A549 (cell line): ENCODE data around the gene NEURL1. TPM values are rescaled to one million over a fixed set of nuclear protein-coding genes. Genes with fewer than 3 reads are reported as not detected.
A peak's percentile ranks its signal among the peaks of the same experiment; 100 is the strongest.

Source experiments
- ATAC-seq, 2 experiments: fragments of 200-7000 bp in 1 of 2; fragments of >200 bp in 1 of 2; cut with Nextera tagmentation in 1 of 2; cut with Tn5 transposase in 1 of 2; 3 replicates each; pipeline versions ENCODE4 v1.8.0 to v1.9.1; 2018 to 2020; ENCODE audit warnings: mild to moderate bottlenecking in 1 of 2, moderate library complexity in 1 of 2
- CTCF ChIA-PET: fragments of 300-600 bp; sonication (Branson Sonifier 250); formaldehyde crosslinking; extraction: SDS; loops from one replicate; lab custom pipeline; 2021; ENCODE audit warnings: antibody characterized with exemption, inconsistent platforms; lab: Yijun Ruan, JAX
- POLR2A ChIA-PET: fragments of 350-600 bp; formaldehyde crosslinking; extraction: SDS; loops from one replicate; lab custom pipeline; 2021; ENCODE audit warnings: antibody characterized with exemption, inconsistent platforms; lab: Yijun Ruan, JAX
- DNase-seq, 2 experiments: peaks; one replicate each; pipeline versions ENCODE4 v3.0.0 to v3.0.0-alpha.2; 2011 to 2016; ENCODE audit warnings: low read depth in 1 of 2, low spot score in 1 of 2
- FAIRE-seq: peaks from 2 replicates; lab custom pipeline; 2011; peaks lifted over from hg19 to GRCh38; lab: Jason Lieb, UNC
- H3K27ac ChIP-seq, 2 experiments: fragments of >200 bp; sonication (Bioruptor Twin); formaldehyde crosslinking; 3 replicates each; pipeline ENCODE4 v1.5.1; 2016 to 2017
- H3K4me1 ChIP-seq: fragments of >200 bp; sonication (Bioruptor Twin); formaldehyde crosslinking; 3 replicates; pipeline ENCODE4 v1.6.1; 2016
- H3K4me2 ChIP-seq: fragments of >200 bp; sonication (Bioruptor Twin); formaldehyde crosslinking; 3 replicates; pipeline ENCODE4 v1.6.1; 2016
- H3K4me3 ChIP-seq: fragments of >200 bp; sonication (Bioruptor Twin); formaldehyde crosslinking; 3 replicates; pipeline ENCODE4 v1.5.1; 2016
- H3K9me3 ChIP-seq: fragments of >200 bp; sonication (Bioruptor Twin); formaldehyde crosslinking; 3 replicates; pipeline ENCODE4 v1.6.1; 2016
- BHLHE40 ChIP-seq: IDR thresholded peaks from 2 replicates; pipeline ENCODE4 v1.6.1; 2012; ENCODE audit warnings: low read depth, low read length, inconsistent platforms
- CBX2 ChIP-seq: fragments of 200-600 bp; sonication (generic); IDR thresholded peaks from 2 replicates; pipeline ENCODE4 v1.6.1; 2016; ENCODE audit warnings: low read depth, mild to moderate bottlenecking, borderline replicate concordance
- CEBPB ChIP-seq, 2 experiments: fragments of >200 bp in 1 of 2; sonication (Bioruptor Twin) in 1 of 2; formaldehyde crosslinking in 1 of 2; IDR thresholded peaks; 2 replicates each; pipeline ENCODE4 v1.6.1; 2012 to 2016
- CHD2 ChIP-seq: fragments of 150-350 bp; IDR thresholded peaks from 2 replicates; pipeline ENCODE4 v1.6.1; 2014; ENCODE audit warnings: low read length; ENCODE audit not compliant: partially characterized antibody
- EP300 ChIP-seq, 2 experiments: fragments of >200 bp; sonication (Bioruptor Twin); formaldehyde crosslinking; IDR thresholded peaks; 2 replicates in 1 of 2; 3 replicates in 1 of 2; pipeline ENCODE4 v1.6.1; 2016 to 2017
- ESRRA ChIP-seq: fragments of 150-350 bp; IDR thresholded peaks from 2 replicates; pipeline ENCODE4 v1.6.1; 2014; ENCODE audit warnings: mild to moderate bottlenecking, low read length, borderline replicate concordance
- FOSB ChIP-seq: fragments of 250-450 bp; sonication (Bioruptor Pico); IDR thresholded peaks from 2 replicates; pipeline ENCODE4 v1.5.0; 2020; ENCODE audit warnings: mild to moderate bottlenecking, moderate library complexity
- FOSL2 ChIP-seq, 2 experiments: fragments of 450-650 bp in 1 of 2; fragments of >200 bp in 1 of 2; sonication (Bioruptor Twin) in 1 of 2; formaldehyde crosslinking; IDR thresholded peaks; 2 replicates each; pipeline versions ENCODE4 v1.5.0 to v1.6.1; 2016 to 2020; ENCODE audit warnings: mild to moderate bottlenecking in 1 of 2, moderate library complexity in 1 of 2
- HDAC2 ChIP-seq: fragments of 200-600 bp; sonication (generic); IDR thresholded peaks from 2 replicates; pipeline ENCODE4 v1.6.1; 2016
- JUN ChIP-seq, 2 experiments: fragments of >200 bp; sonication (Bioruptor Twin); formaldehyde crosslinking; IDR thresholded peaks; 2 replicates in 1 of 2; 3 replicates in 1 of 2; pipeline ENCODE4 v1.6.1; 2016 to 2017
- KDM1A ChIP-seq: fragments of 200-600 bp; sonication (generic); IDR thresholded peaks from 2 replicates; pipeline ENCODE4 v1.6.1; 2016; ENCODE audit warnings: low read depth, mild to moderate bottlenecking
- KDM5A ChIP-seq: fragments of 200-600 bp; sonication (generic); IDR thresholded peaks from 2 replicates; pipeline ENCODE4 v1.6.1; 2016; ENCODE audit warnings: antibody characterized with exemption, mild to moderate bottlenecking
- MAFK ChIP-seq: fragments of 450-650 bp; IDR thresholded peaks from 2 replicates; pipeline ENCODE4 v1.6.1; 2014; ENCODE audit not compliant: partially characterized antibody
- MAZ ChIP-seq: fragments of 150-350 bp; IDR thresholded peaks from 2 replicates; pipeline ENCODE4 v1.6.1; 2014; ENCODE audit warnings: antibody characterized with exemption, low read depth, low read length, borderline replicate concordance
- NR3C1 ChIP-seq: fragments of >200 bp; sonication (Bioruptor Twin); formaldehyde crosslinking; IDR thresholded peaks from 3 replicates; pipeline ENCODE4 v1.6.1; 2017
- RCOR1 ChIP-seq: fragments of 150-350 bp; IDR thresholded peaks from 2 replicates; pipeline ENCODE4 v1.6.1; 2014; ENCODE audit warnings: antibody characterized with exemption, low read length, low read depth
- RFX5 ChIP-seq: fragments of 450-650 bp; IDR thresholded peaks from 2 replicates; pipeline ENCODE4 v1.7.1; 2014; ENCODE audit warnings: antibody characterized with exemption, mild to moderate bottlenecking, moderate library complexity
- ZFP36 ChIP-seq: fragments of 450-650 bp; IDR thresholded peaks from 2 replicates; pipeline ENCODE4 v1.6.1; 2014; ENCODE audit warnings: borderline replicate concordance; ENCODE audit not compliant: partially characterized antibody
- ZNF302 ChIP-seq: fragments of 250-450 bp; sonication (Bioruptor Pico); IDR thresholded peaks from 2 replicates; pipeline ENCODE4 v1.9.0; 2021; ENCODE audit warnings: inconsistent platforms, mild to moderate bottlenecking, moderate library complexity
- WGBS: methylation state at CpG from one replicate; pipeline ENCODE4 v1.1.6; 2017; ENCODE audit errors: missing lambda C conversion rate; 5-methylcytosine and 5-hydroxymethylcytosine counted together
- polyA plus RNA-seq, 4 experiments: library from polyadenylated mRNA; depleted of rRNA in 3 of 4; stranded (reverse); fragments of >200 nt; fragmentation: RNase III in 1 of 4; extraction: RNeasy Plus Mini Kit Qiagen cat#74134 plus additional on column Dnase treatment in 1 of 4; gene quantifications; 2 replicates in 3 of 4; 3 replicates in 1 of 4; pipeline ENCODE4 v1.2.3, GENCODE V29; 2011 to 2017
- TF ChIP-seq, protein P1 (sequence below): fragments of >200 bp; sonication (Bioruptor Twin); formaldehyde crosslinking; IDR thresholded peaks from 3 replicates; pipeline ENCODE4 v1.6.1; 2016
- TF ChIP-seq, protein P2 (sequence below): IDR thresholded peaks from 2 replicates; pipeline ENCODE4 v1.6.1; 2012
- TF ChIP-seq, protein P3 (sequence below): fragments of >200 bp; sonication (Bioruptor Twin); formaldehyde crosslinking; IDR thresholded peaks from 2 replicates; pipeline ENCODE4 v1.6.1; 2016

NEURL1 gene
- polyA plus RNA-seq, 2 of the 4 experiments (the other 2 are of a cell fraction), result 0.06 to 0.37 TPM

DNA sequence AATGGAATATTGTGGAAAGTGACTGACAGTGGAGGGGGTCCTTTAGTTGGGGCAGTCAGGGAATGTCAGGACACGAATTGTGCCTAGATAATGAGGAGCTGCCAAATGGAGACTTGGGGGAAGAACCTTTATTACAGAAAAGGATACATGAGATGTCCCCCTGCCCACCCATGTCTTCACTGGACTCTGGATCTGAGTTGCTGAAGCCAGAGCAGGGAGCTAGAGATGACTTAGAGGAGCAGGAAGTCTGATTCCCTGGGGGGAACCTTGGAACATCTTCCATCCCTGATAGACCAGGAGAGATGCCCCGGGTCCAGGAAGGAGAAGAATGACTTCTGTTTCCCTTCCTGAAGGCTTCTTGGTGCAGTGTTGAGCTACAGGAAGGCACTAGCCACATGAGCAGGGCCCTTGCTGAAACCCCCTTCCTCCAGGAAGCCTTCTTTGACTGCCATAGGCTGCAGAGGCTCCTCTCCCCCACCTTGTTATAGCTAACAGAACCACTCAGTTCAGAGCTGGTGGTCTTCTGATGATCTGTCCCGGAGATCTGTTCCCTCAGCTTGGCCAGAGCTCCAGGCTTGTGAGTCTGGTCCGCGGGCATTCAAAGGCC is 747 bp upstream of the NEURL1 start:
- Histone ChIP-seq H3K27ac (no peak overlapping the region), H3K9me3 (no peaks in the 10 kb centered on the region)
- TF ChIP-seq, protein P1, sequence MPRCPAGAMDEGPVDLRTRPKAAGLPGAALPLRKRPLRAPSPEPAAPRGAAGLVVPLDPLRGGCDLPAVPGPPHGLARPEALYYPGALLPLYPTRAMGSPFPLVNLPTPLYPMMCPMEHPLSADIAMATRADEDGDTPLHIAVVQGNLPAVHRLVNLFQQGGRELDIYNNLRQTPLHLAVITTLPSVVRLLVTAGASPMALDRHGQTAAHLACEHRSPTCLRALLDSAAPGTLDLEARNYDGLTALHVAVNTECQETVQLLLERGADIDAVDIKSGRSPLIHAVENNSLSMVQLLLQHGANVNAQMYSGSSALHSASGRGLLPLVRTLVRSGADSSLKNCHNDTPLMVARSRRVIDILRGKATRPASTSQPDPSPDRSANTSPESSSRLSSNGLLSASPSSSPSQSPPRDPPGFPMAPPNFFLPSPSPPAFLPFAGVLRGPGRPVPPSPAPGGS, result no peak
- no peak for TF ChIP-seq CHD2
- no peak for TF ChIP-seq JUN (IDR thresholded peaks at IDR 0.05)
- TF ChIP-seq ZFP36, result peak; percentile 52
- TF ChIP-seq, all 56 proteins: peak for 1
- CTCF ChIA-PET, result interaction anchor here (0.6 to 4.0 kb wide), 18 partner anchors 8 to 426 kb away, joined by 3 to 17 read pairs (median 4); no protein-coding TSS in a partner anchor
- no peak for ATAC-seq
- Histone ChIP-seq H3K4me1 (peaks cover 13% of the 10 kb centered on the region), H3K4me2 (peak overlapping the region; percentile 35; the same call in 2 of the 3 replicates), H3K4me3 (no peak overlapping the region)
- POLR2A ChIA-PET, result no interaction called here
- no peak for DNase-seq
- WGBS, result 85% methylated on average over 5 of the region's 5 CpGs
- no peak for FAIRE-seq

DNA sequence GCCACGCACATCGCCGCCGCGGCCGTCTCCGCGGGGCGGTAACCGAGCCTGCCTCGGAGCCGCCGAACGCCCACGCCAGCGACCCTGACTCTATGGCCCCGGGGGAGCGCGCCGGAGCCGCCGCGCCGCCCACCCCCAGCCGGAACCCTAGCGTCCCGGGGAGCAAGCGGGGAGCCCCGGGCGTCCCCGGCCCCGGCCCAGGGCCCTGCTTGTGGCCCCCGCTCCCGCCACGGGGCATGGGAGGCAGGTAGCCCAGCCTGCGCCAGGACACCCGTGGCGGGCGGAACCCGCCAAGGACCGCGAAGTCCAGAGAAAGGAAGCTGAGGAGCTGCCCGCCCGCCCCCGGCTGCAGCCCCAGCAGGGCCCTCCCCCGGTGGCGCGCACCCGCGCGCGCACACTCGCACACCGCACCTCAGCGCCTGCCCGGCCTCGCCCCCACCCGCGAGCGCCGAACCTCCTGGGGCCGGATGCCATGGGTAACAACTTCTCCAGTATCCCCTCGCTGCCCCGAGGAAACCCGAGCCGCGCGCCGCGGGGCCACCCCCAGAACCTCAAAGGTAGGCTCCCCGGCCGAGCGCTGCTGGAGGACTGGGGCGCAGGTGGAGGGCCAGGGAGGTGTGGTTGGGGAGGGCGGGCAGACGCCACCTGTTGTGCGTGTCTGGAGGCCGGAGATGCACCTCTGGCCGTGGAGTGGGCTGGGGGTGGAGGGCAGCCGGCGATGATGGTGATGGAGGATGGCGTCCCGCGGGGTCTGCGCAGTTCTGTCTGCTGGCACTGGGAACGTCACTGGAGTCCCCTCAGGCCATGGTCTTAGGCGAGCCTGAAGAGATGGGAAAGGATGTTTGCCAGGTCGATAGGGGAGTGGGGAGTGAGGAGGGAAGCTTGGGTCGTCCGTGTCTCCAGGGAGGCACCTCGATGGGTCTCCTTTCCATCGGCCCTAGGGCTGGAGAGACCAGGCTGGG is 692 bp downstream of the NEURL1 start:
- DNase-seq, result no peak
- peak overlapping the region; percentile 100 for H3K4me2 ChIP-seq
- H3K9me3 ChIP-seq, result no peaks in the 10 kb centered on the region
- no peak for FAIRE-seq
- peak overlapping the region; percentile 76 for H3K4me3 ChIP-seq
- TF ChIP-seq, protein P2, sequence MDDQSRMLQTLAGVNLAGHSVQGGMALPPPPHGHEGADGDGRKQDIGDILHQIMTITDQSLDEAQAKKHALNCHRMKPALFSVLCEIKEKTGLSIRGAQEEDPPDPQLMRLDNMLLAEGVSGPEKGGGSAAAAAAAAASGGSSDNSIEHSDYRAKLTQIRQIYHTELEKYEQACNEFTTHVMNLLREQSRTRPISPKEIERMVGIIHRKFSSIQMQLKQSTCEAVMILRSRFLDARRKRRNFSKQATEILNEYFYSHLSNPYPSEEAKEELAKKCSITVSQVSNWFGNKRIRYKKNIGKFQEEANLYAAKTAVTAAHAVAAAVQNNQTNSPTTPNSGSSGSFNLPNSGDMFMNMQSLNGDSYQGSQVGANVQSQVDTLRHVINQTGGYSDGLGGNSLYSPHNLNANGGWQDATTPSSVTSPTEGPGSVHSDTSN, result no peak
- TF ChIP-seq KDM1A (no peak), BHLHE40 (no peak), CBX2 (no peak), FOSL2 (IDR thresholded peaks at IDR 0.05) (no peak), FOSL2 (CRISPR knock-in tag; IDR thresholded peaks at IDR 0.05) (no peak), NR3C1 (no peak), KDM5A (no peak), HDAC2 (no peak)
- TF ChIP-seq, protein P3, sequence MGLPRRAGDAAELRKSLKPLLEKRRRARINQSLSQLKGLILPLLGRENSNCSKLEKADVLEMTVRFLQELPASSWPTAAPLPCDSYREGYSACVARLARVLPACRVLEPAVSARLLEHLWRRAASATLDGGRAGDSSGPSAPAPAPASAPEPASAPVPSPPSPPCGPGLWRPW, result no peak
- TF ChIP-seq, protein P1, result no peak
- peaks cover 13% of the 10 kb centered on the region for H3K4me1 ChIP-seq
- CTCF ChIA-PET, result interaction anchor here (1.2 to 4.0 kb wide), 8 partner anchors 9 to 77 kb away, joined by 3 to 17 read pairs (median 5); no protein-coding TSS in a partner anchor
- peak overlapping the region; percentile 35 to 84; a peak in 4 of 6 replicates for H3K27ac ChIP-seq
- POLR2A ChIA-PET, result no interaction called here
- whole genome bisulfite sequencing, result 28% methylated on average over 29 of the region's 92 CpGs
- peak in 1 of 2 experiments; percentile 10; a peak in 2 of 6 replicates for ATAC-seq

DNA sequence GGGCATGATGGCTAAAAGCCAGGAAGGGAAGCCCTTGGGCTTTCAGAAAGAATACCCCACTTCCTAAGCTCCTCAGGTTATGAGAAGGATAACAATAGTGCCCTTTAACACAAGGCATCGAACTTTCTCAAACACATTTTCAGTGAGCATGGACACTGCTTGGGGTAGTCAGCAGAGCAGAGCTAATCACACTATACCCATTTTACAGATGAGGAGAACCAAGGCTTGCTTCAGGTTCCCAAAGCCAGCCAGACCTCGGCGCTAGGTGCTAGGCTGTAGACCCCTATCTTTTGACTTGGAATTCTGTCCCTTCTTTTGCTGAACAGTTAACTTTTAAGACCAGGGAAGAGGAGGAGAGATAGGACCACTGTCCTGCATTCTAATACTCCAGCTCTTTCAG is 1.8 kb downstream of the NEURL1 start:
- CTCF ChIA-PET, result interaction anchor here (0.9 to 2.9 kb wide), 3 partner anchors 10 to 98 kb away, joined by 3 to 14 read pairs (median 5); no protein-coding TSS in a partner anchor
- WGBS, result 52% methylated on average over 3 of the region's 3 CpGs

More for the DNA sequence above, 1.8 kb downstream of the NEURL1 start:
- Histone ChIP-seq H3K27ac (no peak overlapping the region), H3K4me1 (peaks cover 13% of the 10 kb centered on the region), H3K4me3 (no peak overlapping the region)
- DNase-seq (no peak), ATAC-seq (no peak)
- TF ChIP-seq RCOR1 (no peak), FOSB (no peak), CEBPB (IDR thresholded peaks at IDR 0.05) (no peak), MAFK (no peak), MAZ (no peak), EP300 (IDR thresholded peaks at IDR 0.05) (no peak), FOSL2 (IDR thresholded peaks at IDR 0.05) (no peak), FOSL2 (CRISPR knock-in tag; IDR thresholded peaks at IDR 0.05) (no peak), JUN (IDR thresholded peaks at IDR 0.05) (no peak), ZNF302 (CRISPR knock-in tag) (no peak), ESRRA (no peak), RFX5 (no peak)
- TF ChIP-seq, all 56 proteins: peak for 0
- FAIRE-seq, result no peak
- Histone ChIP-seq H3K4me2 (no peak overlapping the region), H3K9me3 (no peaks in the 10 kb centered on the region)
- POLR2A ChIA-PET, result no interaction called here
